ENCODE results near the gene OR5B2. TPM values are rescaled to one million over a fixed set of nuclear protein-coding genes. Genes with fewer than 3 reads are reported as not detected.

OR5B2 gene
- total RNA-seq, 4 donors from 2014 or later: not detected

Other genes with a start within 250 kb of the OR5B2 start
- not detected for gene OR9Q2, start 239.1 kb downstream of the OR5B2 start, total RNA-seq
- gene OR1S2, start 224.0 kb downstream of the OR5B2 start, total RNA-seq: not detected
- not detected for gene OR1S1, start 215.4 kb downstream of the OR5B2 start, total RNA-seq
- gene OR10Q1, start 199.2 kb downstream of the OR5B2 start, total RNA-seq: not detected
- gene OR10W1, start 159.9 kb downstream of the OR5B2 start, total RNA-seq: under 1 TPM in 1 of 4 donors, not detected in 3; 0.31 TPM
- not detected for gene OR5B17, start 69.1 kb downstream of the OR5B2 start, total RNA-seq
- not detected for gene OR5B3, start 21.2 kb downstream of the OR5B2 start, total RNA-seq
- not detected for gene OR5B12, start 14.1 kb upstream of the OR5B2 start, total RNA-seq
- not detected for gene OR5B21, start 80.0 kb upstream of the OR5B2 start, total RNA-seq
- 1 to 10 TPM; 1.0 to 2.2 (median 1.9) TPM for gene LPXN, start 147.7 kb upstream of the OR5B2 start, total RNA-seq
- gene ZFP91, start 150.9 kb upstream of the OR5B2 start, total RNA-seq: 10 to 100 TPM; 59.0 to 94.7 (median 90.6) TPM
- 1 to 10 TPM; 3.2 to 8.5 (median 4.0) TPM for gene CNTF, start 194.5 kb upstream of the OR5B2 start, total RNA-seq

All from gastrocnemius medialis (tissue), 4 donors.